Stimulated activated CD4-positive, alpha-beta T cell treated with anti-CD3 and anti-CD28 coated beads, Interleukin-1b, Interleukin-23, amount 100 ng/mL, for 24 hours (primary cell): ENCODE results near the gene MAPKAPK3.
"Not testable (repeated sequence)": the region's sequence is repeated elsewhere in the genome, so short reads cannot be mapped to it uniquely, and the experiment has no call there.

Experiments used
- DNase-seq, 4 experiments: peaks; one replicate each; pipeline ENCODE4 v3.0.0-alpha.2; 2020; ENCODE audit warnings: low read depth in 4 of 4, low spot score in 1 of 4

Gene MAPKAPK3

GRCh38 chr3:50653937-50654595, 37.1 kb downstream of the MAPKAPK3 start:
- DNase-seq: no peak

DNA sequence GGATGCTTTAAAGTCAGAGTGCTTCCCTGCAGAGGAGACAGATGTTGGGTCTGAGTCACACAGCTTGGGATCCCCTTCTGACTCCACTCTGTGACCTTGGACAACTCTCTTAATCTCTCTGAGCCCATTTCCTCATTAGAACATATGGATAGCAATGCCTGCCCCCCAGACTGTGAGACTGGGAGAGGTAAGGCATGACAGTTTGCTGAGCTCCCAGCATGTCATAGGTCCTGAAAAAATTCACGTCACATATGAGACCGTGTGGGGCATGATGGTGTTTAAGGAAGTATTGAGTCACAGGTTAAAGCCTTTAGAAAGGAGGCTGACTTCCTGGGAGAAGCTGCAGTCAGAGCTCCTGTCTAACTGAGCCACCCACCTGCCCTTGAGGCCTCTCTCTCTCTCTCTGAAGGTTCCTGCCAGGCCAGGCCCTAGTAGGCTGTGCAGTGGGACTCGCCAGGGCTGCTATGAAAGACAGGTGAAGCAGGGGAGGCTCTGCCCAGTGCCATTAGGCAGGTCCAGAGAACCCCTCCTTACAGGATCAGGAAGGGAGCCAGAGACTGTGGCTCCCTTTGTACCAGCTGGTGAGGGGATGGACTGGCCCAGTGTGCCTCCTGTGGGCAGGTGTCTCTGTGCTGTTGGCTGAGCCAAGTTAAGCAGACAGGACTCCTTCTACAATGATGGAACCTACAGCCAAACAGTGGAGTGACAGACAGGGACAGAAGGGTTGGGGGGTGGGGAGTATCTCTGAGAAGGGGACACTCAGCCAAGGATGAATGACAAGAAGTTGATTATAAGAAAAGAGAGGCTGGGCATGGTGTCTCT, 38.3 kb downstream of the MAPKAPK3 start:
- DNase-seq: no peak

DNA sequence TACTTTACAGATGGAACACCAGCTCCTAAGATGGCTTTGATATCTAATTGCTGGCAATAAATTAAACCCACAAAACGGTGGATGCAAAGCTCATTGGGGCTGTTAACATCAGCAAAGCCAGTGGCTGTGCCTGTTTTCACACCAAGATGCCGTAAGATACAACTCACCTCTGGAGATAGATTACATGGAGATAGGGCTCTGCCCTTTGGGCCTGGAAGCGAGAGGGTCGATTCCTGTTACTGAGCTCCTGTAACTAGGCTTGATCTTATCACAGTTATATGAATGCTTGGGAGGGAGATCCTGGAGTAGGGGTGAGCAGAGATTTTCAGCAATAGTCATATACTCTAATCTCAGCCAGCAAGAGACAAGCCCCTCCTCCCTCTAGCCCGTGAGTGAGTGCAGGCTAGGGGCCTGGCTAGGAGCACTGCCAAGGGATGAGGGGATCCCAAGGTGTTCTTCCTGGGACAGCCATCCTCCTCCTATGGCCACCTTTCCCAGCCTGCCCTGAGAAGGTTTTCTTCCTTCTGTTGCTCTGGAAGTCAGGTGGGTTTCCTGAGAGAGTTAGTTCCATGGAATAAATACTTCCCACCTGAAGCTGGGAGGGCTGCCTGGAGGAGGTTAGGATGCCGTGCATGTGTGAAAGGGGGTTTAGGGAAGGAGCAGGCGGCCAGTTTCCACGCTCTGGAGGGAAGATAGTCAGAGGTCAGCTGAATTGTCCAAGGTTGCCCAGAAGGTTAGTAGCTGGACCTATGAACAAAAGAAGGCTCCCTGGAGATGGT, 39.7 kb downstream of the MAPKAPK3 start:
- DNase-seq: no peak

- DNase-seq: no peak
Observed at GRCh38 chr3:50657407-50657806, 40.5 kb downstream of the MAPKAPK3 start.

DNA sequence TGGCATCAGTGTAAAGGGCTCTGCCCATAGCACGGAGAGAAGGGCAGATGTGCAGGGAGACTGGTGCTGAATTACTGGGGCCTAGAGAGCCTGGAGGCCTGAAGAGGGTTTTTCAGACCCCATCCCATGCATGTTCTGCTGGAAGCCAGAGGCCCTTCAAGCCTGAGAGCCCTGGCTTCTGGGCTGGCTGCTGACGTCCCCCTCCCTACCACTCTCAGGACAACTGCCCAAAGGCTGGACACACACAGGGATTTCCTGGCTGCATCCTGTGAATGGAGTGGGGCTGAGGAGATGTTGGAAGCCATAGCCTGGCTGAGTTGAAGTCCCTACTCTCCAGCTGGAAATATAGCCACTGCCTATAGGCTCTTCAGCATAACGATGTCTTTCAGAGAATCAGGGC, 40.9 kb downstream of the MAPKAPK3 start:
- no peak for DNase-seq

GRCh38 chr3:50658416-50658815, 41.5 kb downstream of the MAPKAPK3 start:
- no peak for DNase-seq

DNA sequence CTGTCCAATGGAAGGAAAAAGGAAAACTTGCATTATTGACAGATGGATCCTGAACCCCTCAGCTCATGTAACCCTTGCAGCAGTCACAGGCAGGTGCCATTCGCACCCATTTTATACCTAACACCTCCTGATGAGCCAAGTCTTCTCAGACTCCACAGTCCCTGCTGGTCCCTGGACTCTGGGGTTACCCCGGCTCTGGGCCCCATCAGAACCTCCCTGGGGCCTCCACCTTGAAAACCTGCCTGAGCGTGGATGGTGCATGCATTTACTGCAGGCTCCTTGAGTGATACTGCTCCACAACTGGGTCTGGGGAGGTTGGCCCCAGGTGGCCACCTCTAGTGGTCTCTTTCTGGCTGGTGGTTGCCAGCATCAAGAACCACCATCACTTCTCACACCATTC, 41.9 kb downstream of the MAPKAPK3 start:
- DNase-seq: no peak

- DNase-seq: no peak
Observed at GRCh38 chr3:50660386-50660785, 43.4 kb downstream of the MAPKAPK3 start.

GRCh38 chr3:50661321-50661837, 44.4 kb downstream of the MAPKAPK3 start:
- no peak for DNase-seq

GRCh38 chr3:50662408-50662807, 45.5 kb downstream of the MAPKAPK3 start:
- no peak for DNase-seq

GRCh38 chr3:50665081-50665840, 48.3 kb downstream of the MAPKAPK3 start:
- no peak for DNase-seq

- not testable (repeated sequence) for DNase-seq
Observed at GRCh38 chr3:50665841-50666115, 48.8 kb downstream of the MAPKAPK3 start.

- DNase-seq: no peak
Observed at GRCh38 chr3:50666837-50667236, 49.9 kb downstream of the MAPKAPK3 start.

GRCh38 chr3:50671331-50671730, 54.4 kb downstream of the MAPKAPK3 start:
- no peak for DNase-seq

GRCh38 chr3:50672656-50673055, 55.7 kb downstream of the MAPKAPK3 start:
- DNase-seq: no peak

- no peak for DNase-seq
Observed at GRCh38 chr3:50673931-50674330, 57.0 kb downstream of the MAPKAPK3 start.

- DNase-seq: peak in 3 of 4 experiments; percentile 34 to 52 (median 42)
Observed at GRCh38 chr3:50674349-50675178, 57.6 kb downstream of the MAPKAPK3 start, which contains the start of gene DOCK3. TSS of gene DOCK3 (plus strand) at chr3:50674927. CDS start at chr3:50675264, 337 bp downstream.

DNA sequence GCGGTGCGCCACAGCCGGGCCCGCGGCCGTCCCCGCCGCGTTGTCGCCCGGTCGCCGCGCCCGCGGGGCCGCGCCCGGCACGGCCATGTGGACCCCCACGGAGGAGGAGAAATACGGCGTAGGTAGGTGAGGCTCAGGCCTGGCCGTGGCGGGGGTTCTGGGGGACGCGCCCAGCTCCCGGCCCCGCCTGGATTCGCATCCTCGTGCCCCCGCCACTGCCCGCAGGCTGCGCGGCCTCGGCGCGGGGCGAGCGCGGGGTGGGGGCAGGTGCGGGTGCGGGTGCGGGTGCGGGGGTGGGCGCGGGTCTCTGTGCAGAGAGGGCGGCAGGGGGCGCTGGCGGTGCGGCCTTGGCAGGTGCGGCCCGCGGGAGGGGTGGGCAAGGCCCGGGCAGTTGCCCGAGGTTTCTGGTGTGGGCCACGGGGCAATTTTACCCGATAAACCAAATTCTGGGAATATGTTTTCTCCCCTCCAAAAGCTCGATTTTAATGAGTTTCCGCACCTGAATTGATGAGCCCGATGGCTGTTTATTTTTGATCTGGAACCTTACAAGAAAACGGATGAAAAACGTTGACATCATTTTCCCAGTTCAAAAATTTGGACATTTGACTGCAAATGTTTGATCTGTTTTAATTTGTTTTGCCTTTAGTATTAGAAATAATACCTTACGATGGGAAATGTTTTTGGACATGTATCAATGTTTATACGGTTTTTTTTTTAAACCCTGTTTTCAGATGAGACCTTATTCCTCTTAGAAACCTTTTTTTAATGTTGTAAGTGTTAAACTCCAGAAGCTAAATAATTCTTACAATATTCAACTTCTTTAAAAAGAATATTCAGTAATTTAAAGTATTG, 58.5 kb downstream of the MAPKAPK3 start:
- DNase-seq: peak in 3 of 4 experiments; percentile 37 to 67 (median 47)
